K562 (cell line): Measurements from ENCODE around the gene RNF151. TPM values are rescaled to one million over a fixed set of nuclear protein-coding genes. Genes with fewer than 3 reads are reported as not detected.
A peak's percentile ranks its signal among the peaks of the same experiment; 100 is the strongest.

Experiments used
- FOXK1 ChIP-seq: sonication (generic); formaldehyde crosslinking; IDR thresholded peaks from 2 replicates; pipeline ENCODE4 v1.8.0; 2022; ENCODE audit warnings: missing genetic modification reagents, mild to moderate bottlenecking, borderline replicate concordance
- GMEB1 ChIP-seq: fragments of 250-450 bp; sonication (Bioruptor Pico); IDR thresholded peaks from 2 replicates; pipeline ENCODE4 v1.4.0; 2020; ENCODE audit warnings: mild to moderate bottlenecking
- HCFC1 ChIP-seq: IDR thresholded peaks from 2 replicates; pipeline ENCODE4 v1.6.1; 2012; ENCODE audit warnings: low read depth, low read length, improper control_type of control experiment
- HMGXB4 ChIP-seq: sonication (generic); formaldehyde crosslinking; IDR thresholded peaks from 2 replicates; pipeline ENCODE4 v1.8.1; 2023; ENCODE audit warnings: mild to moderate bottlenecking, missing genetic modification reagents
- PBX2 ChIP-seq, 2 experiments: IDR thresholded peaks in 1 of 2; conservative IDR thresholded peaks in 1 of 2; 2 replicates each; pipeline ENCODE4 v1.6.1; 2016; ENCODE audit warnings: low read depth in 2 of 2, mild to moderate bottlenecking in 1 of 2, missing compliant biosample characterization in 1 of 2, missing genetic modification characterization in 1 of 2, moderate library complexity in 1 of 2
- POLR2AphosphoS5 ChIP-seq: IDR thresholded peaks from 2 replicates; pipeline ENCODE4 v1.6.1; 2011; ENCODE audit warnings: mild to moderate bottlenecking, low read depth, low read length, moderate library complexity; ENCODE audit not compliant: control insufficient read depth, insufficient read depth
- PRPF4 ChIP-seq: fragments of 200-400 bp; formaldehyde crosslinking; IDR thresholded peaks from one replicate; pipeline ENCODE4 v1.6.1; 2017; ENCODE audit warnings: low read length, low read depth, mild to moderate bottlenecking; ENCODE audit not compliant: insufficient read depth, poor library complexity, severe bottlenecking
- TAL1 ChIP-seq: fragments of 450-650 bp; IDR thresholded peaks from 2 replicates; pipeline ENCODE4 v1.6.1; 2016; ENCODE audit warnings: mild to moderate bottlenecking
- TFAM ChIP-seq: fragments of 250-450 bp; sonication (Bioruptor Pico); conservative IDR thresholded peaks from 2 replicates; pipeline ENCODE4 v1.5.0; 2021; ENCODE audit warnings: mild to moderate bottlenecking, moderate library complexity
- TSHZ1 ChIP-seq: fragments of 250-450 bp; sonication (Bioruptor Pico); IDR thresholded peaks from 2 replicates; pipeline ENCODE4 v1.4.0; 2020; ENCODE audit warnings: mild to moderate bottlenecking, moderate library complexity
- ZNF639 ChIP-seq, 2 experiments: fragments of 200-800 bp in 1 of 2; sonication (Bioruptor generic) in 1 of 2; sonication (generic) in 1 of 2; formaldehyde crosslinking in 1 of 2; IDR thresholded peaks in 1 of 2; conservative IDR thresholded peaks in 1 of 2; 2 replicates each; pipeline versions ENCODE4 v1.5.0 to v1.6.1; 2016 to 2020; ENCODE audit warnings: missing compliant biosample characterization in 1 of 2, missing genetic modification characterization in 1 of 2, missing genetic modification reagents in 1 of 2
- polyA plus RNA-seq, 8 experiments: library from polyadenylated mRNA; depleted of rRNA in 4 of 8; stranded (reverse) in 5 of 8; unstranded in 3 of 8; fragments of >200 nt; fragmentation: Nextera tagmentation in 2 of 8; fragmentation: Illumina TruSeq in 1 of 8; extraction: Ambion mirVana in 2 of 8; extraction: Trizol in 1 of 8; gene quantifications; 2 replicates each; pipeline versions ENCODE4 v1.2.1 to v1.2.3, GENCODE V29; 2011 to 2014; ENCODE audit warnings: inconsistent platforms in 1 of 8, missing spikeins in 1 of 8
- total RNA-seq, 7 experiments: library from RNA; depleted of rRNA in 6 of 7; stranded (reverse); fragments of >200 nt in 6 of 7; fragmentation: Illumina TruSeq in 2 of 7; extraction: Trizol in 2 of 7; gene quantifications; 2 replicates each; pipeline versions ENCODE4 v1.2.1 to v1.2.3, GENCODE V29; 2011 to 2021; ENCODE audit warnings: low replicate concordance in 1 of 7

The RNF151 gene
- total and polyA plus RNA-seq, 9 of the 15 experiments (the other 6 are each of a cell fraction or from before 2014, with no cell fraction given): not detected

- TF ChIP-seq PBX2 (CRISPR knock-in tag; IDR thresholded peaks at IDR 0.05; ENCODE audit: low read depth) (no peak), PBX2 (tag; conservative IDR thresholded peaks at IDR 0.05; ENCODE audit: low read depth) (no peak), TAL1 (no peak), FOXK1 (CRISPR knock-in tag) (peak; percentile 80), POLR2AphosphoS5 (peak; percentile 67; the same call in 1 of the 2 replicates), GMEB1 (peak; percentile 90), ZNF639 (CRISPR knock-in tag; conservative IDR thresholded peaks at IDR 0.05 in 1 of 2, IDR thresholded peaks at IDR 0.05 in 1 of 2) (peak in 1 of 2 experiments; percentile 95; a peak in 2 of 4 replicates), HCFC1 (peak; percentile 100), TFAM (CRISPR knock-in tag) (no peak), HMGXB4 (CRISPR knock-in tag) (peak; percentile 59; the same call in 1 of the 2 replicates), PRPF4 (peak; percentile 91), TSHZ1 (no peak)
Measured at GRCh38 chr16:1971796-1972489, 5.3 kb downstream of the RNF151 start, which contains the start of gene TBL3 (continued).
